ENCODE data around the gene YLPM1. TPM values are rescaled to one million over a fixed set of nuclear protein-coding genes. Genes with fewer than 3 reads are reported as not detected.

Gene YLPM1
- total RNA-seq, 1 donor from 2014 or later = 74.9 TPM

- no peak overlapping the region for H3K4me3 Mint-ChIP-seq (ENCODE audit: unreplicated experiment)
- peaks cover 7% of the 10 kb centered on the region for H3K4me1 Mint-ChIP-seq (ENCODE audit: unreplicated experiment)
- no peaks in the 10 kb centered on the region for H3K9me3 Mint-ChIP-seq (ENCODE audit: unreplicated experiment)
- no peak for TF ChIP-seq CTCF (IDR thresholded peaks at IDR 0.05; ENCODE audit: unreplicated experiment)
- no peak overlapping the region for H3K27ac Mint-ChIP-seq (ENCODE audit: unreplicated experiment)
- no peaks in the 10 kb centered on the region for H3K27me3 Mint-ChIP-seq (ENCODE audit: unreplicated experiment)
- DNase-seq (ENCODE audit: low spot score) = no peak
- H3K36me3 Mint-ChIP-seq (ENCODE audit: low read depth, unreplicated experiment) = peaks cover 13% of the 10 kb centered on the region
These were observed 57.2 kb downstream of the YLPM1 start for GRCh38 chr14:74820288-74820687.

GRCh38 chr14:74821267-74821915 is 58.3 kb downstream of the YLPM1 start:
- Mint-ChIP-seq H3K27me3 (ENCODE audit: unreplicated experiment) (no peaks in the 10 kb centered on the region), H3K27ac (ENCODE audit: unreplicated experiment) (no peak overlapping the region), H3K36me3 (ENCODE audit: low read depth, unreplicated experiment) (peaks cover 13% of the 10 kb centered on the region), H3K9me3 (ENCODE audit: unreplicated experiment) (no peaks in the 10 kb centered on the region), H3K4me3 (ENCODE audit: unreplicated experiment) (no peak overlapping the region), H3K4me1 (ENCODE audit: unreplicated experiment) (peaks cover 7% of the 10 kb centered on the region)
- no peak for TF ChIP-seq CTCF (IDR thresholded peaks at IDR 0.05; ENCODE audit: unreplicated experiment)
- no peak for DNase-seq (ENCODE audit: low spot score)

GRCh38 chr14:74824997-74825396 is 61.9 kb downstream of the YLPM1 start:
- no peak for DNase-seq (ENCODE audit: low spot score)
- Mint-ChIP-seq H3K36me3 (ENCODE audit: low read depth, unreplicated experiment) (peaks cover 8% of the 10 kb centered on the region), H3K4me1 (ENCODE audit: unreplicated experiment) (peaks cover 7% of the 10 kb centered on the region), H3K27me3 (ENCODE audit: unreplicated experiment) (no peaks in the 10 kb centered on the region), H3K9me3 (ENCODE audit: unreplicated experiment) (no peaks in the 10 kb centered on the region), H3K4me3 (ENCODE audit: unreplicated experiment) (no peak overlapping the region), H3K27ac (ENCODE audit: unreplicated experiment) (no peak overlapping the region)
- no peak for TF ChIP-seq CTCF (IDR thresholded peaks at IDR 0.05; ENCODE audit: unreplicated experiment)

GRCh38 chr14:74826574-74826973 is 63.5 kb downstream of the YLPM1 start:
- no peaks in the 10 kb centered on the region for H3K9me3 Mint-ChIP-seq (ENCODE audit: unreplicated experiment)
- no peaks in the 10 kb centered on the region for H3K27me3 Mint-ChIP-seq (ENCODE audit: unreplicated experiment)
- TF ChIP-seq CTCF (IDR thresholded peaks at IDR 0.05; ENCODE audit: unreplicated experiment) = no peak
- DNase-seq (ENCODE audit: low spot score) = no peak
- H3K27ac Mint-ChIP-seq (ENCODE audit: unreplicated experiment) = no peak overlapping the region
- no peaks in the 10 kb centered on the region for H3K36me3 Mint-ChIP-seq (ENCODE audit: low read depth, unreplicated experiment)
- H3K4me3 Mint-ChIP-seq (ENCODE audit: unreplicated experiment) = no peak overlapping the region
- H3K4me1 Mint-ChIP-seq (ENCODE audit: unreplicated experiment) = peaks cover 7% of the 10 kb centered on the region

- Mint-ChIP-seq H3K27ac (ENCODE audit: unreplicated experiment) (no peak overlapping the region), H3K9me3 (ENCODE audit: unreplicated experiment) (no peaks in the 10 kb centered on the region), H3K4me3 (ENCODE audit: unreplicated experiment) (no peak overlapping the region), H3K36me3 (ENCODE audit: low read depth, unreplicated experiment) (no peaks in the 10 kb centered on the region), H3K27me3 (ENCODE audit: unreplicated experiment) (no peaks in the 10 kb centered on the region), H3K4me1 (ENCODE audit: unreplicated experiment) (peaks cover under 1% of the 10 kb centered on the region)
- no peak for DNase-seq (ENCODE audit: low spot score)
- TF ChIP-seq CTCF (IDR thresholded peaks at IDR 0.05; ENCODE audit: unreplicated experiment) = no peak
These were observed 66.1 kb downstream of the YLPM1 start for GRCh38 chr14:74829251-74829650.
